ENCODE measurements around the gene TSPO2.

The TSPO2 gene

DNA sequence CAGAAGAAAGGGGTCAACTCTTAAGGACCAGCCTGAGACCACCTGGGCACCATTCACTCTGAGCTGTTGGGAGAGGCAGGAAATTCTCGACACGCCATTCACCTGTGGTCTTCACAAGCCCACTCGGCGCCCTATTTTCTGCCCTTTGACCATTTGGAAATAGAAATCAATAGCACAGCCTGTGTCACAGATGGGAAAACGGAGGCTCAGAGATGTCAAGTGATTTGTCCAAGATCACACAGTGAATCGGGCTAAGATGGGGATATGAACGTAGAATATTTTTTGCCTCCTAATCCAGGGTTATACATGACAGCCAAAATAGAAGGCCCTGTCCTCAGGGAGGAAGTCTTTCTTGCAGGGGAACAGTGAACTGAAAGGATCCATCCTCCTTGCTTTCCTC is 7.7 kb downstream of the TSPO2 start:
- no peak for DNase-seq (ENCODE audit: low read depth in 2 of 2, low spot score in 1 of 2)

DNA sequence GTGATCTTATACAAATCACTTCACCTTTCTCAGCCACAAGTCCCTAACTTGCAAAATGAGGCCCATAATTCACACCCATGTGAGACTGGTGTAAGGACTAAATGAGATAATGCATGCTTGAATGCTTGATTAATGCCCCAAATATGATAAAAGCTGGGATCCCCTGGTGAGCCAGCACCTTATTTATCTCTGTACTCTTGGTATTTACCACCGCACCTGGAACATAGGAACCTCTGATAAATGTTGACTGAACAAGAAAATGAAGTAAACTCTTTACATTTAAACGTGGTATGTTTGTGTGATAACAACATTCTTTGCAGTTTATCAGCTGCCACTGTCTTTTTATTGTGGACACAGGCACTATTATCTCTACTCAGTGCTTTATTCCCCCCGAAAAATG is 8.3 kb downstream of the TSPO2 start:
- DNase-seq (ENCODE audit: low read depth in 2 of 2, low spot score in 1 of 2) = no peak

DNA sequence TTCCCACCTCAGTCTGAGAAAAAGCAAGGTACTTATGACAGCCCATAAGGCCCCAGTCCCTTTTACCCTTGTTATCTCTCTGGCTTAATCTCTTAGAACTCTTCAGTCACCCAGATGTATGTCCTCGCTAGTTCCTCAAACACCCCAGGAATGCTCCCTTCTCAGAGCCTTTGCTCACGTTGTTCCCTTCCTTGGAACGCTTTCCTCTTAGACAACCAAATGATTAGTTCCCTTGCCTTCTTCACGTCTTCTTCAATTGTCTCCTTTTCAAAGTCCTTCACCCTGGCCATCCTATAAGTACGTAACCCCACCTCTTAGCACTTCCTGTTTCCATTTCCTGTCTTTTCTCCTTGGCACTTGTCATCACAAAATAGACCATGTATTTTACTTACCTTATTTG is 9.6 kb downstream of the TSPO2 start:
- no peak for DNase-seq (ENCODE audit: low read depth in 2 of 2, low spot score in 1 of 2)

DNA sequence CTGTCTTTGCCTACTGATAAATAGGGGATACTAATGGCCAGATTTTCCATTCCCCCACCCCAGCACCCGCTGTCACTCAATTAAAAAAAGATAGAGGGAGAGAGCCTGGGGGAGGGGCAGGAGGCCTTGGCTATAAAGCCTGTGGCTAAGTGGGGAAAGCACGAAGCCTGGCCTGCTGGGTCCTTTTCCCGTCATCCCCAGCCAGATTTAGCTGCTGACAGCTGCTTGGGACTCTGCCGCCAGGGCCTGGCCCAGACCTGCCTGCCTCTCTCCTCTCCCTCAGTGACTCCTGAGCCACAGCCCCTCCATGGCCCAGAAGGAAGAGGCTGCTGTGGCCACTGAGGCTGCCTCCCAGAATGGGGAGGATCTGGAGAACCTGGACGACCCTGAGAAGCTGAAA is 10.8 kb downstream of the TSPO2 start, which contains the start of gene APOBEC2:
Gene APOBEC2 (plus strand): TSS at position 162 of the 400 bp plus-strand sequence. CDS start 146 bp downstream, at position 308.
- DNase-seq (ENCODE audit: low read depth in 2 of 2, low spot score in 1 of 2) = no peak

DNA sequence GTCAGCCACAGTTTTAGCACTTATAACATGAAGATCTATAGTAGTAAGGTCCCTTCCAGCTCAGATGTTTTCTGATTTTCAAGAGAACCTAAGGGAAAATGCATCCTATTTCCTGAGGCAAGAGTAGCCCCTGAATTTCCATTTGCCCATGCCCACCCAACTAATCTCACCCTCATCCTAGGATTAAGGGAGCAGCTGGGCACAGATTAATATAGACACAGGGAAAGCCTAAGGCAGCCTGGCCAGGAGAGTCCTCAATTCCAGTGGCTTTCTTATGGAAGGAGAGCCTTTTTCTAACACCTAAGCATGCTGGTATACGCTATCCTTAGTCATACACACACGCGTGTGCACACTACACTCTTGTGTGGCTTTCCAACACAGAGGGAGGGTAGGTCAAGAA is 12.2 kb downstream of the TSPO2 start:
- DNase-seq (ENCODE audit: low read depth in 2 of 2, low spot score in 1 of 2) = no peak

DNA sequence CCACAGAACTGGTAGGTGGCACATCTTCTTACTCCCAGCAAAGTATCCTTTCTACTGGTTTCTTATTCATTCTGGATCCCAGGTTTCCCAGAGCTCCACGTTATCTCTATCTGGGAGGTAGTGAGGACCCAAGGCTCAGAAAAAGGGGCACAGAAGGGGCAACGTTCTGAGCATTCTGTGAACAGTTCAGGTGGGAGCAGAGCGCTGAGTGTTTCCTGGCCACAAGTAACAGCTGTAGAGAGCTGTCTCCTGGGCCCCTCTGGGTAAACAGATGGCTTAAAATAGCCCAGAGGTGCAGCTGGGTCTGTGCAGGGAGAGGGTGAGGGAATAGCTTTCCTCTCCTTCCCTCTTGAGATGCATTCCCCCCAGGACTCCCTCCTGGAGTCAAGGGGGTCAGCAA is 12.9 kb downstream of the TSPO2 start:
- DNase-seq (ENCODE audit: low read depth in 2 of 2, low spot score in 1 of 2) = no peak

DNA sequence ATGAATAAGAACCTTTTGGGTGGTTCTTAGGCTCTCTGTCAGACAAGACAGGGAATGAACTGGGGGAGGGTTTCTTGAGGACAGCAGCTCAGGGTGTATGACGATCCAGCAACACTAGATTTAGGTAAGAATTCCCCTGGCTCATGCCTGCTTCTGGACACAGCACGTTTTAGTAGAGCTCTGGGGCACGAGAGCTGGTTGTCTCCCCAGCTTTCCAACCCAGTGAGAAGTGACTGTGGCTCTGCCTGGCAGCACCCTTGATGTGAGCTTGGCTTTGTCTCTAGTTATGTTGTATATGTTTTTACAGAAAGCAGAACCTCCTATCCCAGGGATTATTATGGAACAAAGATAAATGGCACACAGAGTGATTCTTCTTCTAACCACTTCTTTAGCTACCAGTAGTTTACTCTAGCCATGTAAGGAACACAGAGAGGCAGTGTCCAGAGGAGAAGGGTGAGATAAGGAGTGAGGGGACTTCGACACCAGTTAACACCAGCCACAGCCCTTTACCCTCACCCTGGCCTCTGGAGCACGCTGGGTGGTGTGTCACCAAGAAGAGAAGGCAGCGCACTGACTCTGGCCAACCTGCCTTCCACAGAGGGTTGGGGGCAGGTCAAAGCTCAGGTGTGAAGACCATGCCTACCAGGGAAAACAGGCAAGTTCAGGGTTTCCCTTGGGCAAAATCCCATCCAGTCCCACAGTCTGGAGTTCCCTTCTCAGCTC is 14.7 kb downstream of the TSPO2 start:
- DNase-seq (ENCODE audit: low read depth in 2 of 2, low spot score in 1 of 2) = no peak

DNA sequence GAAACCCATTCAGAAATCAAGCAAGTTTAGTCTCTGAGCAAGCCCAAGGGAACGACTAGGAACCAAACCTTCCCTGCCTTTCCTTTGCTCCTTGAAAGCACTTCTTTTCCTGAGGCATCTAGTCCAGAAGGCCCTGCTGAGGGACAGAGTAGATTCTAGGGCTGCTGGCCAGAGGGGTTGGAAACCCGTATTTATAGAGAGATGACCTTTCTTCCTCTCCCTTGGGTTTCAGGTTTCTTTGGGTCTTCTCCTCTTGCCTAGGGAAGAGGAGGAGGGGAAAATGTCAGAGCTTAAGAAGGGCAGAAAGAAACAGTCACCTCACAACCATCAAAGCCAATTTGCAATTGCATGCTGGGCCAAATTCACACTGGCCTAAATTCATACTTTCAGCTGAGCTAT is 16.5 kb downstream of the TSPO2 start:
- DNase-seq (ENCODE audit: low read depth in 2 of 2, low spot score in 1 of 2) = no peak

DNA sequence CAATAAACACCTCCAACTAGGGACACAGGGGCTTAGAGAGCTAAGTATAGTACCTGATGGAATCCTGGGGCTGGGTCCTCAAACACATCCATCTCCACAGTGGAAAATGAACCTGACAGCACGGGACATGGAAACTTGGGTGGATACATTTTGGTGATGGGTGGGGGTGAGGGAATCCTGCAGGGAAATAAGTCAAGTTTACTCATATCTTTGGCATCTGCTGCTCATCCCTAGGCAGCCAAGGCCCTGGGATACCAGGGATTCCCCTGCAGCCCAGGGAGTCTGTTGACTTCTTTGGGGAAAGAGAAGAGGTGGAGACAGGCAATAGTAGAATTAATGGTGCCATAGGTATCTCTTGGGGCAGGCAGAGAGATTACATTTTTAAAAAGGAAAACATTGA is 17.3 kb downstream of the TSPO2 start:
- DNase-seq (ENCODE audit: low read depth in 2 of 2, low spot score in 1 of 2) = no peak

DNA sequence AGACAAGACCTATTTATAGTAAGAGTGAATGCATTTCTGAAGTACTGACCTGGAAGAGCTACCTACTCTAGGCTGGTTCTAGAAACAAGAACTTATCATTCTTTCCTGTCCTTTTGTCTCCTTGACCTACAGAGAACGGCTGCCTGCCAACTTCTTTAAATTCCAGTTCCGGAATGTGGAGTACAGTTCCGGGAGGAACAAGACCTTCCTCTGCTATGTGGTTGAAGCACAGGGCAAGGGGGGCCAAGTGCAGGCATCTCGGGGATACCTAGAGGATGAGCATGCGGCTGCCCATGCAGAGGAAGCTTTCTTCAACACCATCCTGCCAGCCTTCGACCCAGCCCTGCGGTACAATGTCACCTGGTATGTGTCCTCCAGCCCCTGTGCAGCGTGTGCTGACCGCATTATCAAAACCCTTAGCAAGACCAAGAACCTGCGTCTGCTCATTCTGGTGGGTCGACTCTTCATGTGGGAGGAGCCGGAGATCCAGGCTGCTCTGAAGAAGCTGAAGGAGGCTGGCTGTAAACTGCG is 19.0 kb downstream of the TSPO2 start:
- no peak for DNase-seq (ENCODE audit: low read depth in 2 of 2, low spot score in 1 of 2)

DNA sequence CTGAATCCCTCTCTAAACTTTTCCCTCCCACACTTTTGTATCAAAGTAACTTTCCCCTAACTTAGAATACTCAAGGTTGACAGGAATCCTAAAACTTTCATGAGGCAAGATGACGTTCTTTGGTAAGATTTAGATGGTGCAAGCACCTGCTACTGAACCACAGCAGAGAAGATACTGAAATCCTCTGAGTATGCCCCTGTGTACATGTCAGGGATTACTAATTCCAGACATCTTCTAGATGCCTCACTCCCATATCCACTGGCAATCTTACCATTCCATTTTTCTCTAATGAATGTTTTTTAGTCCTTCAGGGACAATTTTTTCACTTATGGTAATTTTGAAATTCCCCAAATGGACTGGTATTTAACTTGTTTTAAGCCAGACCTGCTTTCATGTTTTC is 19.8 kb downstream of the TSPO2 start:
- DNase-seq (ENCODE audit: low read depth in 2 of 2, low spot score in 1 of 2) = no peak

DNA sequence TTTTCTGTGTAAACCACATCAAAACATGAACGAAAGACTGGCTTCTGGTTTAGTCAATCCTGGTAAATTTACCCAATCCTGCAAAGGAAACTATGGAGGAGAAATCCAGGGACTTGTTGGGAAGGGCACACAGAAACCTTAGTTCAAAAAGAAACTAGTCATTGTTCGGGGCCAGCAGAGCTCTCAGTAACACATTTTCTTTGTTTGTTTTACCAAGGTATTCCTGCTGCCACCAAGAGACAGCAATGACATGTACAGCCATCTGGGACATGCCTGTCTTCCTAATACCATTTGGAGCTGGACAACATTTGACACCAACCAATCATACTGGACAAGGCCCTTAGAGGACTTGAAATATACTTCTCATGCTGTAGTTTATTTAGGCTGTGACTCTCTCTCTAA is 21.6 kb downstream of the TSPO2 start:
- no peak for DNase-seq (ENCODE audit: low read depth in 2 of 2, low spot score in 1 of 2)

DNA sequence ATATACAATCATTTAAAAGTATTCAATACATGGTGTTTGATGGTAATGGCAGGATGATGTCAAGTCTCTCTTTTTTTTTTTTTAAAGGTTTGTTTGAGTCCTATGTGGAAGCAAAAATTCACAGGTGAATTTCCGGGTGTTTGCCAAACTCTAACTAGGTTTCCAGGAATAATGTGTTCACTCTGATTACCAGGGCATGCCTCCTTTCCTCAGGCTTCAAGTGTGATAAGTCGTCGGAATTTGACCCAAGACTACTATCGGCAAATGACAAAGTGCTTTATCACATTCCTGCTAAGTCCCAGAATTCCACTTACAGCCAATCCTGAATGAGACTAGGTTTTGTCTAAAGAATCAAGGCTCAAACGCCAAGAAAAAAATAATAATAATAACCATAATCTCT is 22.6 kb downstream of the TSPO2 start:
- DNase-seq (ENCODE audit: low read depth in 2 of 2, low spot score in 1 of 2) = no peak

DNA sequence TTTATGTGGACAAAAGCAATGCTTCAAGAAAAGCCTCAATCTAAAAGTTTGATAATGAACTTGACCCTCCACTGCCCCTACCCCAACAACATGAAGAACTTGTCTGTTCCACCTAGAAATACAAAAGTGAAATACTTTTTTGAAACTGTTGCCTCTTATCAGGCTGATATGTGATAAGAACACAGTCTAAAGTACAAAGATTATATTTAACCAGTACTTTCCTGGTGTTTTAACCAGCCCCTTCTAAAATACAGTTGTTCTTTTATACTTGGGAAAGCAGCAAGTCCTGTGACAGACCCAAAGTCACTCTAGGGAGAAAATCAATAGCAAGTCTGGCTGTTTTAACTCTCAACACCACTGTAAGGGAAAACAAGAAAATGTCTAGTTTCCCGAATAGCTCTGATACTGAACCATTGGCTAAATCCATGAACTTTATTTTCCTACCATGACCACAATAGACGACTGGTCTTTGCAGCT is 23.3 kb downstream of the TSPO2 start:
- DNase-seq (ENCODE audit: low read depth in 2 of 2, low spot score in 1 of 2) = no peak

DNA sequence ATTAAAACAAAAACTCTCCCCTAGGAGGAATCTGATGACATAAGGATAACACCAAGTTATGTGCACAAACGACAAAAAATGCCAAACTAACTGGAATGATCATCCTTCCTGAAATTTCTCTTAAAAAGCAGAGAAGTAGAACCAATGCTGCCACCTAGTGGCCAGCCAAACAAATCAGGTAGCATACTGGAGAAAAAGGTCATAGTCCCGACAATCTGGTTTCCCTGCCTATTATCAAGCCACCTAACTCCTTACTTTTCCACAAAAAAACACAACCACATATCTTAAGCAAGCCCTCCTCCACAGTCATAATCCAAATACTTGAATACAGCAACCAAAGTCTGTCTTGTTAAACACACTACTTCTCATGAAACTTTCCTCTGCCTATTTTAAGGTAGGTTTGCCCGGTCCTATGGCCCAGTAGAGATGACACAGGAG is 24.6 kb downstream of the TSPO2 start:
- peak; percentile 13 to 41 for DNase-seq (ENCODE audit: low read depth in 2 of 2, low spot score in 1 of 2)

DNA sequence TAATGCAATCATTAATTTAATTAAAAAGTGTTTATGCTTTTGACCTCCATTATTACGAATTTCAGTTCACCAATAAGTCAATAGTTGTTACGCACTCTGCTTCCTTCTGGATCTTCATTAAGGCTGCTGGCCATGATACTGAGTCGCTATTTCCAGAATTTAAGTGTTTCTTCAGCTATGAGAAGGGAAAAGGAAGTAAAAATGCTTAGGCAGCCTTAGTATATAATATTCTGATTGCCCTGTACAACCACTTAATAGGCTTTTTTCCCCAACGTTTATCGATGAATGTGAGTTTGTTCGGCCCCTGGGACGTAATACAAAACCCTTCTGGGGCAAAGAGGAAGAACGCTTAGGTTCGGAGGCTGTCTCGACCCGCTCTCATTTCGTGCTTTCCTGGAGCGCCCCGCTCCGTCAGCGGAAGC is 29.2 kb downstream of the TSPO2 start:
- no peak for DNase-seq (ENCODE audit: low read depth in 2 of 2, low spot score in 1 of 2)

DNA sequence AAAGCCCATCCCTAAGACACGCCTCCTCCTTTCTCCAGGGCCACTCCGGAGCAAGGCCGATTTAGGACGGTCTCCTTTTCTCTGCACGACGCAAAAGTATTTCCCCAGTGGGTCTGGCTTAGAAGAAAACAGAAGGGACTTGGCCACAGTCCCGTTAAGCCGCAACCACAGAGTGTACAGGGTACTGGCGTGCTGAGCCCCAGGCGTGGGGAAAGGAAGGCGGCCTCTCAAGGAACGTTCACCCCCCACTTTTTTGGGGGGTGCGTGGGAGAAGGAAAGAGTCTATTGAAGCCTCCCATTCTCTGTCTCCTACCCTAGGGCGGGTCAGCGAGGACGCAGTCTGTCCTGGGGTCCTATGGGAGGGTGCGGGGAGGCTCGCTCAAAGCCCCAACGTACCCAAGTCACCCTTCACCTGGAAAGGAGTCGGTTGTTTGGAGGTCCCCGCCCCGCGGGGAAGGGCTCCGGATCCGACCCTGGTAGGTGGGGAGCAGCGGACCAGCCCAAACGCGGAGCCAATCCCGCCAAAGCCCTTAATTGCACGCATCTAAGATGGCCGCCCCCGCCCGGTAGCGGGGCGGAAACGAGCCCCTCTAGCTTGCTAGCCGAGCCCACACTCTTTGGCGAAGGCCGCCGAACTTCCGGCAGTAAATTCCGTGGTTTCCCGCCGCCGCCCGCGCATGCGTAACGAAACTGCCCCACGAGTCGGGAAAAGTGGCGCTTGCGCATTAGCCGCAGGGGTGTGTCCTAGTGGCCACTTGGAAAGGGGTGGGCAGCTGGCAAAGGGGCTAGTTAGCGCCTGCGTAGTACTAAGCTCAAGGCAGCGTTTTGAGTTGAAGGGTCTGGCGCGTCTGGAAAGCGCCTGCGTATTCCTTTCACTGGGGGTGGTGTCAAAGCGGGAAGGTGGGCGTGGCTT is 29.9 kb downstream of the TSPO2 start, which contains the start of gene OARD1:
Gene OARD1 (minus strand): TSS at position 434 of the 913 bp plus-strand sequence. CDS start 722 bp downstream, outside the sequence.
- peak; percentile 99 to 100 for DNase-seq (ENCODE audit: low read depth in 2 of 2, low spot score in 1 of 2)

DNA sequence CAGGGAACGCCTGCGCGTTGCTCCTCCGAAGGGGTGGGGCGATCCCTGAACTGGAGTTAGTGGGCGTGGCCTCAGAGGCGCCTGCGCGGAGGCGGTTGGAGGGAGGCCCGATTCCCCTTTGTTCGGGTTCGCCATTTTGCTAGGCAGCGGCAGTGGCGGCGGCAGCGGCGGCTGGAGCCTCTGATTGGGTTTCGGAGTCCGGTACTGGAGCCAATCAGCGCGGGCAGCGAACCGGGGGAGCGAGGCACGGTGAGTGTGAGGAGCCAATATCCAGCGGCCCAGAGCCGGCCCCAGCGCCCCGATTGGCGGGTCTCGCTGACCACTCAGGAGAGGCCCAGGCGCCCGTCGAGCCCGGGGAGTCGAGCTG is 30.6 kb downstream of the TSPO2 start, which contains the start of gene NFYA:
Gene NFYA (plus strand): TSS at position 139 of the 367 bp plus-strand sequence. CDS start 6,116 bp downstream, outside the sequence.
- DNase-seq (ENCODE audit: low read depth in 2 of 2, low spot score in 1 of 2) = peak in 1 of 2 donors; percentile 100

DNA sequence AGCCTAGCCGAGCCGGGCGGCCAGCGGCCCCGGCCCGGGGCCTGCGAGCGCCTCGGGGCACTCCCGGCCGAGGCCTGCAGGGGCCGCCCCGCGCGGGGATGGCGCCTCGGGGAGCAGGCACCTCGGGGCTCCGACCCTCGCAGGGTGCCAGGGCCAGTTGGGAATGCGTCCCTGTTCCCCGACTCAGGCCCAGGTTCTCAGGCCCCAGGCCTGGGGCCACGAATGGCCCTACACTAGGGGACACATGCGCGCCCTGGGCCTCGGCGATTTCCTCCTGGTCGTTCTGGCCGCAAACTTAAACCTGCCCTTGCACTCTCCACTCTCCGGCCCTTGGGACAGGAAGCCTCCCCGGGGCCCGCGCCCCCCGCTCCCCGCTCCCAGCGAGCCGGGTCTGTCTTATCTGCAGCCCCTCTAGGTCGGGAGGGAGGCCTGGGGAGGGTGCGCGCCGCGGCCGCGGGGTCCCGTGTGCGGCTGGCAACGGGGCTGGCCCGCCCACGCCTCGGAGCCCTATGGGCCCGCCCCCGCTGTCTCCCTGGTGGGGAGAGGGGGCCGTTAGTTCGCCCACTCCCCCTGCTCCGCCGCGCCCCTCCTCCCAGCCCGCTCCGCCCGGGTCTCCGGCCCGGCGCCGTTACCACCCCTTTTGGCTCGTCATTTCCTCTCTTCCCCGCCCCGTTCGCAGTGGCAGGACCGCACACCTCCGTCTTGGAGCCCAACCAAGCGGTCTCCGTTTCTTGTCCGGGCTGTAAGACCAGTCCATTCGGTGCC is 31.1 kb downstream of the TSPO2 start:
- DNase-seq (ENCODE audit: low read depth in 2 of 2, low spot score in 1 of 2) = peak; percentile 55 to 65

DNA sequence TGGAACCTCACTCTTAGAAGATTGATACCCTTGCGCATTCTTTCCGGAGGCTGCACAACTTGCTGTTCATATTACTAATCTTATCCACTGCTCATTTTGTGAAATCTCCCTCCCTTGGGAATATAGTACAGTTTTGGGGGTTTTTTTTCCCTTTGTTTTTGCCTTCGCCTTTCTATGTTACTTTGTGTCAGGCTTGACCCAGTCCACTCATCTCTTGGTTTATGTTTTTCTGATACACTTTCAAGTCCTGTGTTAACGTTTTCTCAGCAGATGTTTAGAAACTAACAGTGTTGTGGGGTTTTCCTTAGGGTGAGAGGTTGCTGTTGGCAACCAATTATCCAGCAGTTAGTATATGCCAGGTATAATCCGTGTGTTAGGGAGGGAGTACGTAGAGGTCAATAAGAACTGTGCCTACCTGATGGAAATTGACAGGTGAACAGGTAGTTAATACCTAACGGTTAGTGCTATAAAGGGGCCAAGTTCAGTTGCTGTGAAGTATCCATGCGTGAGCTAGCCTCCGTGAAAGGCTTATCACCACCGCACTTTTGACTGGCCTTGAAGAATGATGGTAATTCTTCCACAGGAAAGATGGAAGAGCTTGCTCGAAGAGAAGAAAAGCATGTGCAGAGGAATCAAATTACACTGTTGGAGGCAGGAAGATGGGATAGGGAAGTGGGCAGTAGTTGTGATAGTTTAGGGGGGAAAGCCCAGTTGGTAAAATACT is 31.9 kb downstream of the TSPO2 start:
- no peak for DNase-seq (ENCODE audit: low read depth in 2 of 2, low spot score in 1 of 2)
